Measurements from ENCODE around the gene ERG.

- TF ChIP-seq POLR2AphosphoS5 (IDR thresholded peaks at IDR 0.05; ENCODE audit: low read depth, low read length): no peak
- TF ChIP-seq CTCF (IDR thresholded peaks at IDR 0.05): no peak
- no peak for TF ChIP-seq FOXM1 (IDR thresholded peaks at IDR 0.05; ENCODE audit: low read depth)
- TF ChIP-seq TAF1 (IDR thresholded peaks at IDR 0.05; ENCODE audit: borderline replicate concordance, low read depth, low read length): no peak
- no peak for TF ChIP-seq RCOR1 (IDR thresholded peaks at IDR 0.05; ENCODE audit: low read length)
- no peak for TF ChIP-seq EP300 (IDR thresholded peaks at IDR 0.05; ENCODE audit: borderline replicate concordance in 1 of 2, low read depth in 1 of 2, low read length in 1 of 2)
- TF ChIP-seq EZH2phosphoT487 (IDR thresholded peaks at IDR 0.05; ENCODE audit: borderline replicate concordance, low read depth): no peak
- TF ChIP-seq MAX (IDR thresholded peaks at IDR 0.05; ENCODE audit: low read depth): no peak
- no peak for TF ChIP-seq JUND (IDR thresholded peaks at IDR 0.05)
- no peak for TF ChIP-seq CHD2 (IDR thresholded peaks at IDR 0.05; ENCODE audit: low read length, partially characterized antibody)
- no peak for TF ChIP-seq GABPA (IDR thresholded peaks at IDR 0.05; ENCODE audit: low read depth)
Observed at GRCh38 chr21:38363693-38364092, 134.6 kb downstream of the ERG start.
